ENCODE results near the gene MESD.

GRCh38 chr15:81015621-81016488, 26.2 kb upstream of the MESD start:
- TF ChIP-seq CTCF (conservative IDR thresholded peaks at IDR 0.05) (no peak), EZH2 (IDR thresholded peaks at IDR 0.05; ENCODE audit: low read depth) (no peak)

Measured in PC-9 (cell line).